ENCODE measurements around the gene TMEM121.

DNA sequence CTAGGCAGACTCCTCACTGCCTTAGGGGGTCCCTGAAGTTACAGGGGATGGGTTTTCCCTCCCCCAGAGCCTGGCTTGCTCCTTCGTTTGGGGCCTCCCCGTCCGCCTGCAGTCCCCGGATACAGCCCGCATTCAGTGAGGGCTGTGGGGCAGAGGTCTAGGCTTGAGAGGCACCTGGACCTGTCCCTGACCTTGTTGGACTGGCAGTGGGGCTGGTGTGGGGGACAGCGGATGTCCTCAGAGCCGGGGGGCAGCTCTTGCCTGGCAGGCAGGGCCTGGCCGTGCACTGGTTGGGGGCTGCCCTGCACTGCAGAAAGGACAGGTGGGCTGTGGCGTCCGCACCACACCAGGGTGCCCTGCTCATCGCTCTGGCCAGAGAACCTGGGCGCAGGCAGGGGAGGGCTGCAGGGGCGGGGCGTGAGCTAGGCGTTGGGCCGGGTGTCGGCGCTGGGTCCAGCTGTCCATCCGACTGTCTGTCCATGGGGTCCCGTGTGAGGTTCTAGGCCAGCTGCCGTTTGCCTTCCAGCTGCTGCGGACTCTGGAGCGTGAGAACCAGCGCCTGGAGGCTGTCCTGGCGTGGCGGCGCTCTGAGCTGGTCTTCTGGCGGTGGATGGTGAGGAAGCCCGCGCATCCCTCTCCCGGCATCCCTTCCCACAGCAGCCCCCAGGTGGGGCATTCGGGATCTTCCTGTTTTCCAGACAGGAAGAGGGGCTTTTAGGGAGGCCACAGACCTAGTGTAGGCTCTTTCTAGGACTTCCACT is 29.4 kb upstream of the TMEM121 start:
- no peak for TF ChIP-seq RXRA (IDR thresholded peaks at IDR 0.05)
- TF ChIP-seq, protein P1, sequence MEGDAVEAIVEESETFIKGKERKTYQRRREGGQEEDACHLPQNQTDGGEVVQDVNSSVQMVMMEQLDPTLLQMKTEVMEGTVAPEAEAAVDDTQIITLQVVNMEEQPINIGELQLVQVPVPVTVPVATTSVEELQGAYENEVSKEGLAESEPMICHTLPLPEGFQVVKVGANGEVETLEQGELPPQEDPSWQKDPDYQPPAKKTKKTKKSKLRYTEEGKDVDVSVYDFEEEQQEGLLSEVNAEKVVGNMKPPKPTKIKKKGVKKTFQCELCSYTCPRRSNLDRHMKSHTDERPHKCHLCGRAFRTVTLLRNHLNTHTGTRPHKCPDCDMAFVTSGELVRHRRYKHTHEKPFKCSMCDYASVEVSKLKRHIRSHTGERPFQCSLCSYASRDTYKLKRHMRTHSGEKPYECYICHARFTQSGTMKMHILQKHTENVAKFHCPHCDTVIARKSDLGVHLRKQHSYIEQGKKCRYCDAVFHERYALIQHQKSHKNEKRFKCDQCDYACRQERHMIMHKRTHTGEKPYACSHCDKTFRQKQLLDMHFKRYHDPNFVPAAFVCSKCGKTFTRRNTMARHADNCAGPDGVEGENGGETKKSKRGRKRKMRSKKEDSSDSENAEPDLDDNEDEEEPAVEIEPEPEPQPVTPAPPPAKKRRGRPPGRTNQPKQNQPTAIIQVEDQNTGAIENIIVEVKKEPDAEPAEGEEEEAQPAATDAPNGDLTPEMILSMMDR (IDR thresholded peaks at IDR 0.05; ENCODE audit: low read depth, low read length, missing input control): no peak
- no peak for TF ChIP-seq TAF1 (conservative IDR thresholded peaks at IDR 0.05)
- TF ChIP-seq REST (IDR thresholded peaks at IDR 0.05): no peak
- TF ChIP-seq JUND (IDR thresholded peaks at IDR 0.05): no peak
- no peak for TF ChIP-seq EGR1 (IDR thresholded peaks at IDR 0.05; ENCODE audit: low read depth in 2 of 2)
- TF ChIP-seq YY1 (IDR thresholded peaks at IDR 0.05): no peak
- no peak for TF ChIP-seq RAD21 (IDR thresholded peaks at IDR 0.05)
- TF ChIP-seq, protein P2, sequence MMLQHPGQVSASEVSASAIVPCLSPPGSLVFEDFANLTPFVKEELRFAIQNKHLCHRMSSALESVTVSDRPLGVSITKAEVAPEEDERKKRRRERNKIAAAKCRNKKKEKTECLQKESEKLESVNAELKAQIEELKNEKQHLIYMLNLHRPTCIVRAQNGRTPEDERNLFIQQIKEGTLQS (IDR thresholded peaks at IDR 0.05): no peak
